Astrocyte of the cerebellum (primary cell): Measurements from ENCODE around the gene ABHD6.

Experiments used
- DNase-seq: peaks from one replicate; pipeline ENCODE4 v3.0.0-alpha.2; 2011; ENCODE audit warnings: low read depth
- H3K4me3 ChIP-seq: 2 replicates; pipeline ENCODE4 v1.5.1; 2011; ENCODE audit warnings: mild to moderate bottlenecking, low read depth, low read length, moderate library complexity
- CTCF ChIP-seq: IDR thresholded peaks from 2 replicates; pipeline ENCODE4 v1.5.1; 2012; ENCODE audit warnings: low read length, low read depth, moderate library complexity, mild to moderate bottlenecking; ENCODE audit errors: missing control alignments
- in situ Hi-C: cut with HindIII; loops from 2 replicates; pipeline ENCODE4 v1.10.0; 2017; ENCODE audit warnings: low sequenced_read_pairs

Gene ABHD6

GRCh38 chr3:58331593-58332152 lies 94.1 kb downstream of the ABHD6 start:
- no peak overlapping the region for H3K4me3 ChIP-seq
- in situ Hi-C loops: no loop called here
- TF ChIP-seq CTCF: no peak
- no peak for DNase-seq

GRCh38 chr3:58332575-58333188 lies 95.1 kb downstream of the ABHD6 start, which contains the start of gene PXK:
Gene PXK, plus strand, starts transcription at chr3:58332892. Its CDS starts 97 bp downstream, at chr3:58332989.
- no peak for DNase-seq
- in situ Hi-C loops: no loop called here
- peak; percentile 6 for TF ChIP-seq CTCF
- H3K4me3 ChIP-seq: peak within 1 kb of the TSS; percentile 76

GRCh38 chr3:58333206-58334012 lies 95.8 kb downstream of the ABHD6 start:
- DNase-seq: no peak
- H3K4me3 ChIP-seq: peak overlapping the region; percentile 76
- TF ChIP-seq CTCF: peak; percentile 22
- in situ Hi-C loops: no loop called here

- in situ Hi-C loops: no loop called here
- TF ChIP-seq CTCF: no peak
- H3K4me3 ChIP-seq: peak overlapping the region; percentile 76
- no peak for DNase-seq
Measured at GRCh38 chr3:58334013-58334321, 96.4 kb downstream of the ABHD6 start.

- in situ Hi-C loops: no loop called here
Measured at GRCh38 chr3:58334506-58334884, 96.9 kb downstream of the ABHD6 start.

GRCh38 chr3:58335652-58335947 lies 98.0 kb downstream of the ABHD6 start:
- DNase-seq: no peak

More at GRCh38 chr3:58334506-58334884, 96.9 kb downstream of the ABHD6 start:
- no peak for TF ChIP-seq CTCF
- peak overlapping the region; percentile 76 for H3K4me3 ChIP-seq
- DNase-seq: no peak

More at GRCh38 chr3:58335652-58335947, 98.0 kb downstream of the ABHD6 start:
- TF ChIP-seq CTCF: no peak
- in situ Hi-C loops: loop anchor here (5.0 kb wide), 1 partner anchor 42 kb away; no protein-coding TSS in a partner anchor
- no peak overlapping the region for H3K4me3 ChIP-seq
